Muscle layer of duodenum (tissue), 2 donors: ENCODE data around the gene CASR.

Experiments
- H3K27ac ChIP-seq: one replicate; pipeline ENCODE4 v1.7.0; 2013; ENCODE audit warnings: mild to moderate bottlenecking, low read length
- H3K27me3 ChIP-seq: one replicate; pipeline ENCODE4 v1.7.0; 2013; ENCODE audit warnings: low read depth, mild to moderate bottlenecking, control low read depth, low read length
- H3K36me3 ChIP-seq, 2 donors: one replicate each; pipeline ENCODE4 v1.7.0; 2013; ENCODE audit warnings: low read length in 2 of 2, control low read depth in 1 of 2, mild to moderate bottlenecking in 1 of 2; ENCODE audit not compliant: insufficient read depth in 2 of 2, control insufficient read depth in 1 of 2
- H3K4me1 ChIP-seq, 2 donors: one replicate each; pipeline ENCODE4 v1.7.0; 2013; ENCODE audit warnings: low read length in 2 of 2, mild to moderate bottlenecking in 2 of 2, control low read depth in 1 of 2, moderate library complexity in 1 of 2; ENCODE audit not compliant: insufficient read depth in 2 of 2, control insufficient read depth in 1 of 2
- H3K4me3 ChIP-seq, 2 donors: one replicate each; pipeline ENCODE4 v1.7.0; 2013; ENCODE audit warnings: low read length in 2 of 2, low read depth in 1 of 2, mild to moderate bottlenecking in 1 of 2
- H3K9me3 ChIP-seq, 2 donors: one replicate each; pipeline ENCODE4 v1.7.0; 2013; ENCODE audit warnings: low read length in 2 of 2, control low read depth in 1 of 2, mild to moderate bottlenecking in 1 of 2; ENCODE audit not compliant: control insufficient read depth in 1 of 2
- donor health status: healthy.

The CASR gene

DNA sequence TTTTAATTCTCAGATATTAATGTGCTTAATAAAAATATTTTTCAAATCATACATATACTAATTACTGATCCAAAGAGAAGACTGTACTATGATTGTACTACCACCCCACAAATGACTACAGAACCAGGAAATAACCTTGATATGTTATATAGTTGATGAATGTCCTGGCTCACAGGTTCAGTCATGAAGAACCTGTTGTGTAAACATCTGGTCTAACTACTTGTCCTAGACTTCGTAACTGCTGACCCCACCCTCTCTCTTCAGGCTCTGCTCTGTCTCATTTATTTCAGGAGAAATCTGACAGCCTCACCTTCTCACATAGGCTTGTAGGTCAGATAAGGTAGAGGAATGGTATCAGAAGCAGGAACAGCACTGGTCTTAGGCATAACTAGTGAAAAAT, 126.9 kb downstream of the CASR start:
- H3K4me3 ChIP-seq = no peak overlapping the region
- no peaks in the 10 kb centered on the region for H3K27me3 ChIP-seq
- H3K27ac ChIP-seq = peak overlapping the region; percentile 2
- no peaks in the 10 kb centered on the region for H3K9me3 ChIP-seq
- H3K36me3 ChIP-seq = no peaks in the 10 kb centered on the region
- peaks cover 0 to 3% of the 10 kb centered on the region in 2 donors for H3K4me1 ChIP-seq

DNA sequence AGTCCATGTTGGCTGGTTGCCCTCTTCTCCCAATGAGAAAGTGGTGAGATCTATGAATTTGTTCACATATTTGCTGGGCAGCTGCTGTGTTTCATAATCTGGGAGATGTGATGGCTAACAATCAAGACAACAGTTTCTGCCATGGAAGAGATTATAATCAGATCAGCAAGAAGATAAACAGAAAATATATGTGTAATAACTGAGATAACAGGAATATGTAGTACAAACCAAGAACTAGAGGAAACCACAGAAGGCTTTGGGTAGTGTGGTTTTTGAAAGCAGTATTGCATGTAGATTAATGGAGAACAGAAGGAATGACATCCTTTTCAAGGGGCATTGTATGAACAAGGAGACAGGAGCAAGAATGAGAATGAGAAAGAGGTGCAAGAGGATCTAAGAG, 129.4 kb downstream of the CASR start:
- Histone ChIP-seq H3K27me3 (no peaks in the 10 kb centered on the region), H3K4me1 (peaks cover 0 to 3% of the 10 kb centered on the region in 2 donors), H3K27ac (no peak overlapping the region), H3K4me3 (no peak overlapping the region), H3K36me3 (no peaks in the 10 kb centered on the region), H3K9me3 (no peaks in the 10 kb centered on the region)

DNA sequence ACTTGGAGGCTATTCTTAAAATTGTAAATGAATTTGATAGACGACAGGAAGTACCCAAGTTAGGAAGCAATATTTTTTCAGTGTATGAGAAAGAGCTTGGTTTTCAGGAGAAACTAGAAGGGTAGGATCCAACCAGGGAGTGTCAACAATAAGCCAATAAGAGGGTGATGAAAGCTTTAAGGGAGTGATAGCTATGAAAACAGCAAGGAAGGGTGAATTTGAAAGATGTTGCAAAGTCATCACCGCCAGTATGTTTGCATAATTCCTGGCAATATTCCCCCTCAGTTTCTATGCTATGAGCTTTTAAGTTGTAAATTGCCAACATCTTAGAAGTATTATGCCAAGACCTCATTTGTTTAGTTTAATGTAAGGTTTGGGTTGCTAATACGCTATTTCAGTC, 129.8 kb downstream of the CASR start:
- Histone ChIP-seq H3K9me3 (no peaks in the 10 kb centered on the region), H3K27me3 (no peaks in the 10 kb centered on the region), H3K27ac (no peak overlapping the region), H3K4me1 (peaks cover 0 to 3% of the 10 kb centered on the region in 2 donors), H3K4me3 (no peak overlapping the region), H3K36me3 (no peaks in the 10 kb centered on the region)

DNA sequence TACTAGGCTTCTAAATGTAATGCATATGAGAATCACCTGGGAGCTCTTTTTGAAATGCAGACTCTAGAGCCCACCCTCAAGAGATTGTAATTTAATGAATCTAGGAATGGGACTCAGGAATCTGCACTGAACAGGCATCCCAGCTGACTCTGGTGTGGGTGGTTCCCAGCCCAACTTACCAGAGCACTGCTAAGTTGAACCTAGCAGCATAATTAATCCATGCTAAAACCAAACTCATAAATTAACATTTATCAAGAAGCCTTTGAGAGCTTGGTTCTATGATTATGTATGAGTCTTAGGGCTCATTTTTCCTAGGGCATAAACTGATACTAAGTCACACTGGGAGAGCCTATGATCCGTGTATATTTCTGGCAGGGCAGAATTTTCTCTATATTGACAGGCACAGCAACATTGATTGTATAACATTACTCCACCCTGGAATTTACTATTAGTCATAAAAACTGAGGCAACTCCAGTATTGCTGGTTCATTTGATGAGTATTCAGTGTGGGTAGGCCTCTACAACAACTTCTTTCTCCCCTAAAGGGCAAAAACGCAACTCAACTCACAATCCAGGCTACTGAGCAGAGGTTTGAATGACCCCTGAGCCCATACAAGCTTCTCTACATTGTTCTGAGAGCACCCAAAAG, 130.9 kb downstream of the CASR start:
- Histone ChIP-seq H3K27ac (no peak overlapping the region), H3K9me3 (peaks cover 0 to 2% of the 10 kb centered on the region in 2 donors)

DNA sequence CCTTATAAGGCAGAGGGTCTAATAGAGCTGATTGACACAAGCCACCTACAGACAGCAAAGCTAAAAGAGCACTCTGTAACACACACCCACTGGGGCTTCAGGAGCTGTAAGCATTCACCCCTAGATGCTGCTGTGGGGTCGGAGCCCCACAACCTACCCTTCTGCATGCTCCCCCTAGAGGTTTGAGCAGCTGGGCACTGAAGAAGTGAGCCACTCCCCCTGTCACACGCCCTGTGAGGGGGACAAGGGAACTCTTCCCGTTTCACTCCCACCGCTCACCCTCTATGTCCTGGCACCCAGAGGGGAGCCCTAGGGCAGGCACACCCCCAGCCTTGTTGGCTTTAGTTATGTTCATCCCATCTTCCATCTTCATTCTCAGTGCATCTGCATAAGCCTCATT, 132.2 kb downstream of the CASR start:
- Histone ChIP-seq H3K27ac (no peak overlapping the region), H3K9me3 (peaks cover 5 to 7% of the 10 kb centered on the region in 2 donors), H3K27me3 (no peaks in the 10 kb centered on the region), H3K36me3 (no peaks in the 10 kb centered on the region), H3K4me1 (peaks cover 0 to 3% of the 10 kb centered on the region in 2 donors), H3K4me3 (no peak overlapping the region)

More for the DNA sequence above, 130.9 kb downstream of the CASR start:
- H3K27me3 ChIP-seq = no peaks in the 10 kb centered on the region
- H3K4me1 ChIP-seq = peaks cover 0 to 3% of the 10 kb centered on the region in 2 donors
- H3K36me3 ChIP-seq = no peaks in the 10 kb centered on the region
- no peak overlapping the region for H3K4me3 ChIP-seq

DNA sequence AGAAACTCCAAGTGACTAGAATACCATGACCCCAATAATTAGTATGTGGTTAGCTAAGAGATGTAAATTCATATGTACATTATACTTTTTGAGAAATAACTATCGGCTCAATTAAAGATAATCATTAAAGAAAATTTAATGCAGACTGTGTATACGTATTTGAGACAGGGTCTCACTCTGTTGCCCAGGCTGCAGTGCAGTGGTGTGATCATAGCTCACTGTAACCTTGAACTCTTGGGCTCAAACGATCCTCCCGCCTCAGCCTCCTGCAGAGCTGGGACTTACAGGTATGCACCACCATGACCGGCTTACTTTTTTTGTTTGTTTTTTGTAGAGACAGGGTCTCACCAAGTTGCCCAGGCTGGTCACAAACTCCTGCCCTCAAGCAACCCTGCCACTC, 132.9 kb downstream of the CASR start:
- Histone ChIP-seq H3K36me3 (no peaks in the 10 kb centered on the region), H3K4me3 (no peak overlapping the region), H3K27ac (no peak overlapping the region), H3K4me1 (no peaks in the 10 kb centered on the region), H3K27me3 (no peaks in the 10 kb centered on the region), H3K9me3 (peaks cover 5 to 8% of the 10 kb centered on the region in 2 donors)

DNA sequence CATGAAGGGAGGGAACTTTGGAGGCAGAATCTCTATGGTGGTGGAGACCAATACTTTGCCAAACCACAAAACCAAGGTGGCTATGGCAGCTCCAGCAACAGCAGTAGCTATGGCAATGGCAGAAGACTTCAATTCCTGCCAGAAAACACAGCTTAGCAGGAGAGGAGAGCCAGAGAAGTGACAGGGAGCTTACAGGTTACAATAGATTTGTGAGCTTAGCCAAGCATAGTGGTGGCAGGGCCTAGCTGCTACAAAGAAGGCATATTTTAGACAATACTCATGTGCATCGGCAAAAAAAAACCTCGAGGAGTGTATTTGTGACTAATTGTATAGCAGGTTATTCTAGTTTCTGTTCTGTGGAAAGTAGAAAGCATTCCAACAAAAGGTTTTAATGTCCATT, 135.2 kb downstream of the CASR start:
- no peaks in the 10 kb centered on the region for H3K27me3 ChIP-seq
- H3K4me1 ChIP-seq = no peaks in the 10 kb centered on the region
- H3K4me3 ChIP-seq = no peak overlapping the region
- peaks cover 5 to 8% of the 10 kb centered on the region in 2 donors for H3K9me3 ChIP-seq
- H3K36me3 ChIP-seq = no peaks in the 10 kb centered on the region
- H3K27ac ChIP-seq = no peak overlapping the region

DNA sequence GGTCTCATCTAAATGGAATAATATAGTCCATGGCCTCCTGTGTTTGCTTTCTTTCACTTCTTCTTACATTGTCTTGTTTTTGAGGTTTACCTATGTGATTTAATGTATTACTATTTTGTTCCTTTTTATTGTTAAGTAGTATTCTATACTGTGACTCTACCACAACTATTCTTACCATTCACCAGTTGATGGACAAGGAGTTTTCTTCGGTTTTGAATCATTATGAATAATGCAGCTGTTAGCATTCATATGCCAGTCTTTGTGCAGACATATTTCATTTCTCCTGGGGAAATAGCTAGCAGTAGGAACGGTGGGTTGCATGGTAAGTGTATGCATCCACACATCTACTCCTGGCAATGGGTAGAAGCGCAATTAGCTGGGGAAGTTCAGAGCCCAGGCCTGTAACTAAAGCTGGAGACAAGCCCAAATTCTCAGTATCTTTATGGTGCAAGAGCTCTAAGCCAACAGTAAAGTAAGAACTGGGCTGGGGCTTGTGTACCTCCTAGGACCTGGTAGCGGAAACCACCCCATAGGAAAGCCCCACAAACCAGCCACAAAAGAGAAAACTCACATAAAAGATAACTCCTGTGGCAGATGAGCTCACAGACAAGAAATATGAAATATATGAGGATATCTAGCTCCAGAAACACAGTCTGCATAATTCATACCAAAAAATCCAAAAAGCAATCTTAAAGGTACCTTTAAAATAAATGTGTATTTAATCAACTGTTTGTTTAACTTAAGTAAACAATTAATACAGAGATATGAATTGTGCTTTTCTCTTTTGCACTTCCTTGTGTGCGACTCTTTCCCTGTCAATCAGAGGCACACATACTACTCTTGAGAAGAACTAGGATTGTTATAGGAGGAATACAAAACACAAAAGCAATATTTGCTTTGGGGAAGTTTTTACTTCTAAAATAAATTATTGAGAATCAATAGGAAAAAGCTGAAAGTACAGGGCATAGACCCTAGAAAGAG, 138.9 kb downstream of the CASR start:
- Histone ChIP-seq H3K9me3 (peaks cover 5 to 8% of the 10 kb centered on the region in 2 donors), H3K27me3 (no peaks in the 10 kb centered on the region), H3K4me1 (no peaks in the 10 kb centered on the region), H3K27ac (no peak overlapping the region), H3K4me3 (no peak overlapping the region), H3K36me3 (no peaks in the 10 kb centered on the region)

DNA sequence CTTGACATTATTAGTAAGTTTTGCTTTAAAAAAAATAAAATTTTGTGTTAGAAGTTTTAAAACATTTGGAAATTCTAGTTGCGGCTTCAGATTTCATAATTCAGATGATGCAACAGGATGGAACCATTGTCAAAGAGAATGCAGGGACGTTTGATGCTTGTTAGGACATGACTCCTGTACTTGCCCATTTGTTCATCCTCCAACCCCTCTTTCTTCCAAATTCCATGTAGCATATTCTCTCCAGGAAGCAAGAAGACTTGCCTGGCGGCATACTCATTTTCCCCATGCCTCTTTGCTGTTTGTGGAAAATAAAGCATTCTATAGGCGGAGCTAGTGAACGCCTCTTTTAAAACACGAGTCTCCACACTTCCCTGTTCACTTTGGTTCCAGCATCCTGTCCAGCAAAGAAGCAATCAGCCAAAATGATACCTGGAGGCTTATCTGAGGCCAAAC, 141.4 kb downstream of the CASR start, which contains the start of gene CSTA:
CSTA (plus strand) TSS at position 378 of the 453 bp plus-strand sequence; CDS start at position 423, 45 bp downstream.
- Histone ChIP-seq H3K4me3 (peak within 1 kb of the TSS; percentile 3 to 31), H3K27ac (no peak within 1 kb of the TSS), H3K9me3 (peaks cover 4 to 5% of the 10 kb centered on the region in 2 donors), H3K27me3 (no peaks in the 10 kb centered on the region), H3K4me1 (no peaks in the 10 kb centered on the region), H3K36me3 (no peaks in the 10 kb centered on the region)

DNA sequence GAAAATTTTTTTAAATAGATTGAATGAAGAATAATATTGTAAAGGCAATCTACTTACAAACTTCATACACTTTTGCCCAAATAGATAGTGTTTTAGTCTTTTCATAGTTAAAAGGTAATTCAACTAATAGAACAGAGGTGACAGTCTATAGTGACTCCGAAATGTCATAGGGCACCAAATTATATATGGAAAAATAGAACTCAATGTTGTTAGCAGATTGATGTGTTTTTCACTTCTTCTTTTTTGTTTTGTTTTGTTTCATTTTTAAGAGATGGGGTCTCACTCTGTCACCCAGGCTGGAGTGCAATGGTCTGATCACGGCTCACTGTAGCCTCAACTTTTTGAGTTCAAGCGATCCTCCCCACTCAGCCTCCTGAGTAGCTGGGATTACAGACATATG, 142.3 kb downstream of the CASR start:
- H3K27ac ChIP-seq = no peak overlapping the region
- H3K4me1 ChIP-seq = no peaks in the 10 kb centered on the region
- H3K4me3 ChIP-seq = peak overlapping the region in 1 of 2 donors; percentile 3
- H3K36me3 ChIP-seq = no peaks in the 10 kb centered on the region
- no peaks in the 10 kb centered on the region for H3K9me3 ChIP-seq
- H3K27me3 ChIP-seq = no peaks in the 10 kb centered on the region

DNA sequence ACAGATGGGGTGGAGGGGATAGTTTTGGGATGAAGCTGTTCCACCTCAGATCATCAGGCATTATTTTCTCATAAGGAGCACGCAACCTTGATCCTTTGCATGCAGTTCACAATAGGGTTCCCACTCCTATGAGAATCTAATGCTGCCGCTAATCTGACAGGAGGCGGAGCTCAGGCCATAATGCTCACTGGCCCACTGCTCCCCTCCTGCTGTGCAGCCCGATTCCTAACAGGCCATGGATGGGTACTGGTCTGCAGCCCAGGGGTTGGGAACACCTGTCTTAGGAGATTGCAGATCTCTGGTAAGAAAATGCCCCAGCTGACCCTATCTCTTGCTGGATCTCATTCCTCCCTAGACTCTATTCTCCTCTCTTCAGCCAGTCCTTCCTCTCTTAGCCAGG, 148.4 kb downstream of the CASR start:
- no peaks in the 10 kb centered on the region for H3K27me3 ChIP-seq
- H3K4me1 ChIP-seq = no peaks in the 10 kb centered on the region
- no peaks in the 10 kb centered on the region for H3K36me3 ChIP-seq
- H3K27ac ChIP-seq = no peak overlapping the region
- no peaks in the 10 kb centered on the region for H3K9me3 ChIP-seq
- H3K4me3 ChIP-seq = no peak overlapping the region
